ENCODE measurements around the gene COMMD7. TPM values are rescaled to one million over a fixed set of nuclear protein-coding genes. Genes with fewer than 3 reads are reported as not detected.

COMMD7 gene
- total RNA-seq, 2 donors from 2014 or later = 21.2 to 49.2 TPM

DNA sequence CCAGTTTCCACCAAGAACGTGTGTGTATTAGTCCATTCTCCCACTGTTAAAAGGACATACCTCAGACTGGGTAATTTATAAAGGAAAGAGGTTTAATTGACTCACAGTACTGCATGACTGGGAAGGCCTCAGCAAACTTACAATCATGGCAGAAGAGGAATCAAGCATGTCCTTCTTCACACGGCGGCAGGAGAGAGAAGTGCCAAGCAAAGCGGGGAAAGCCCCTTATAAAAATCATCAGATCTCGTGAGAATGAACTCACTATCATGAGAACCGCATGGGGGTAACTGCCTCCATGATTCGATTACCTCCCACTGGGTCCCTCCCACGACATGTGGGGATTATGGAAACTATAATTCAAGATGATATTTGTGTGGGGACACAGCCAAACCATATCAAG is 82.6 kb downstream of the COMMD7 start:
- H3K9ac ChIP-seq (ENCODE audit: extremely low read depth, low read length, poor library complexity, severe bottlenecking) = no peak overlapping the region
- TF ChIP-seq, protein P1, sequence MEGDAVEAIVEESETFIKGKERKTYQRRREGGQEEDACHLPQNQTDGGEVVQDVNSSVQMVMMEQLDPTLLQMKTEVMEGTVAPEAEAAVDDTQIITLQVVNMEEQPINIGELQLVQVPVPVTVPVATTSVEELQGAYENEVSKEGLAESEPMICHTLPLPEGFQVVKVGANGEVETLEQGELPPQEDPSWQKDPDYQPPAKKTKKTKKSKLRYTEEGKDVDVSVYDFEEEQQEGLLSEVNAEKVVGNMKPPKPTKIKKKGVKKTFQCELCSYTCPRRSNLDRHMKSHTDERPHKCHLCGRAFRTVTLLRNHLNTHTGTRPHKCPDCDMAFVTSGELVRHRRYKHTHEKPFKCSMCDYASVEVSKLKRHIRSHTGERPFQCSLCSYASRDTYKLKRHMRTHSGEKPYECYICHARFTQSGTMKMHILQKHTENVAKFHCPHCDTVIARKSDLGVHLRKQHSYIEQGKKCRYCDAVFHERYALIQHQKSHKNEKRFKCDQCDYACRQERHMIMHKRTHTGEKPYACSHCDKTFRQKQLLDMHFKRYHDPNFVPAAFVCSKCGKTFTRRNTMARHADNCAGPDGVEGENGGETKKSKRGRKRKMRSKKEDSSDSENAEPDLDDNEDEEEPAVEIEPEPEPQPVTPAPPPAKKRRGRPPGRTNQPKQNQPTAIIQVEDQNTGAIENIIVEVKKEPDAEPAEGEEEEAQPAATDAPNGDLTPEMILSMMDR (conservative IDR thresholded peaks at IDR 0.05) = no peak
- H3K4me3 ChIP-seq (ENCODE audit: low read length) = no peak overlapping the region
- H3K4me1 ChIP-seq (ENCODE audit: control insufficient read depth, insufficient read depth, low read length) = no peaks in the 10 kb centered on the region
- H3K9me3 ChIP-seq (ENCODE audit: control insufficient read depth, low read length) = no peaks in the 10 kb centered on the region
- 95 to 100% methylated on average over 7 to 8 of the region's 8 CpGs for WGBS, 2 experiments (ENCODE audit: insufficient coverage in 1 of 2, insufficient read length in 1 of 2)
- H3K36me3 ChIP-seq (ENCODE audit: control insufficient read depth, insufficient read depth, low read length) = no peaks in the 10 kb centered on the region
- no peak for DNase-seq
- H3K27ac ChIP-seq (ENCODE audit: low read depth, low read length) = no peak overlapping the region
- Mint-ChIP-seq H3K4me1 (no peaks in the 10 kb centered on the region), H3K4me3 (no peak overlapping the region), H3K27ac (no peak overlapping the region), H3K36me3 (ENCODE audit: low read depth) (no peaks in the 10 kb centered on the region), H3K27me3 (ENCODE audit: insufficient read depth) (no peaks in the 10 kb centered on the region), H3K9me3 (peaks cover 9% of the 10 kb centered on the region)
- no peaks in the 10 kb centered on the region for H3K27me3 ChIP-seq (ENCODE audit: control insufficient read depth, insufficient read depth, low read length, poor library complexity, severe bottlenecking)

DNA sequence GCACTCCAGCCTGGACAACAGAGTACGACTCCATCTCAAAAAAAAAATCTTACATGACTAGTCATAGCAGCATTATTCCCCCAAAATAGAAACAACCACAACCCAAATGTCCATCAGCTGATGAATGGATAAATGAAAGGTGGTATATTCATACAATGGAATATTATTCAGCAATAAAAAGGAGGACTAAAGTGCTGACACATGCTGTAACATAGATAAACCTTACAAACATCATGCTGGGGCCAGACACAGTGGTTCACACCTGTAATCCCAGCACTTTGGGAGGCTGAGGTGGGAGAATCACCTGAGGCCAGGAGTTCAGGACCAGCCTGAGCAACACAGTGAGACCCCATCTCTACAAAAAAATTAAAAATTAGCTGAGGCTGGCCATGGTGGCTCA is 86.4 kb downstream of the COMMD7 start:
- Mint-ChIP-seq H3K27me3 (ENCODE audit: insufficient read depth) (peaks cover 3% of the 10 kb centered on the region), H3K9me3 (peaks cover 16% of the 10 kb centered on the region), H3K4me3 (no peak overlapping the region), H3K27ac (no peak overlapping the region), H3K36me3 (ENCODE audit: low read depth) (no peaks in the 10 kb centered on the region), H3K4me1 (peaks cover 6% of the 10 kb centered on the region)
- no peak for DNase-seq
- Histone ChIP-seq H3K4me3 (ENCODE audit: low read length) (no peak overlapping the region), H3K36me3 (ENCODE audit: control insufficient read depth, insufficient read depth, low read length) (no peaks in the 10 kb centered on the region), H3K4me1 (ENCODE audit: control insufficient read depth, insufficient read depth, low read length) (no peaks in the 10 kb centered on the region), H3K9ac (ENCODE audit: extremely low read depth, low read length, poor library complexity, severe bottlenecking) (no peak overlapping the region), H3K27ac (ENCODE audit: low read depth, low read length) (no peak overlapping the region), H3K9me3 (ENCODE audit: control insufficient read depth, low read length) (no peaks in the 10 kb centered on the region), H3K27me3 (ENCODE audit: control insufficient read depth, insufficient read depth, low read length, poor library complexity, severe bottlenecking) (no peaks in the 10 kb centered on the region)
- WGBS, 2 experiments (ENCODE audit: insufficient coverage in 1 of 2, insufficient read length in 1 of 2) = 100% methylated on average over 1 of the region's 1 CpG; no CpG with 5 or more reads in 1 of the 2 experiments
- TF ChIP-seq, protein P1 (conservative IDR thresholded peaks at IDR 0.05) = no peak

DNA sequence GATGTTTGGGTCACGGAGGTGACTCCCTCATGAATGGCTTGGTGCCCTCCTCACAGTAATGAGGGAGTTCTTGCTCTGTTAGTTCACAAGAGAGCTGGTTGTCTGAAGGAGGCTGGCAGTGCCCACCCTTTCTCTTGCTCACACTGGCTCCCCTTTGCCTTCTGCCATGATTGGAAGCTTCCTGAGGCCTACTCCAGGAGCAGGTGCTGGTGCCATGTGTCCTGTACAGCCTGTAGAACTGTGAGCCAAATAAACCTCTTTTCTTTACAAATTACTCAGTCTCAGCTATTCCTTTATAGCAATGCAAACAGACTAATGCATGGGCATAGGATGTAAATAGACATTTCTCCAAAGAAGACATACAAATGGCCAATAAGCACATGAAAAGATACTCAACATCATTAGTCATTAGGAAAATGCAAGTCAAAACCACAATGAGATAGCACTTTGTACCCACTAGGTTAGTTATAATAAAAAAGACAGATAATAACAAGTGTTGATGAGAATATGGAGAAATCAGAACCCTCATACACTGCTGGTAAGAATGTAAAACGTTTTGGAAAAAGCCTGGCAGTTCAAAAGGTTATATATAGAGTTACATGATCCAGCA is 87.3 kb downstream of the COMMD7 start:
- H3K4me3 ChIP-seq (ENCODE audit: low read length) = no peak overlapping the region
- H3K4me1 Mint-ChIP-seq = peaks cover 14% of the 10 kb centered on the region
- no peak overlapping the region for H3K4me3 Mint-ChIP-seq
- no peaks in the 10 kb centered on the region for H3K27me3 ChIP-seq (ENCODE audit: control insufficient read depth, insufficient read depth, low read length, poor library complexity, severe bottlenecking)
- no peaks in the 10 kb centered on the region for H3K36me3 Mint-ChIP-seq (ENCODE audit: low read depth)
- TF ChIP-seq, protein P1 (conservative IDR thresholded peaks at IDR 0.05) = no peak
- no peak overlapping the region for H3K9ac ChIP-seq (ENCODE audit: extremely low read depth, low read length, poor library complexity, severe bottlenecking)
- no peaks in the 10 kb centered on the region for H3K36me3 ChIP-seq (ENCODE audit: control insufficient read depth, insufficient read depth, low read length)
- DNase-seq = no peak
- H3K4me1 ChIP-seq (ENCODE audit: control insufficient read depth, insufficient read depth, low read length) = peaks cover 5% of the 10 kb centered on the region
- no peak overlapping the region for H3K27ac Mint-ChIP-seq
- H3K27ac ChIP-seq (ENCODE audit: low read depth, low read length) = no peak overlapping the region
- WGBS, 2 experiments (ENCODE audit: insufficient coverage in 1 of 2, insufficient read length in 1 of 2) = 48% methylated on average over 2 of the region's 2 CpGs; no CpG with 5 or more reads in 1 of the 2 experiments
- H3K9me3 Mint-ChIP-seq = peaks cover 16% of the 10 kb centered on the region
- no peaks in the 10 kb centered on the region for H3K9me3 ChIP-seq (ENCODE audit: control insufficient read depth, low read length)
- peaks cover 3% of the 10 kb centered on the region for H3K27me3 Mint-ChIP-seq (ENCODE audit: insufficient read depth)
